K562 (cell line): ENCODE measurements around the gene C1QTNF8. TPM values are rescaled to one million over a fixed set of nuclear protein-coding genes. Genes with fewer than 3 reads are reported as not detected.

ENCODE experiments used
- ATAC-seq: fragments of 200-7000 bp; cut with Tn5 transposase; 3 replicates; pipeline ENCODE4 v1.9.1; 2020; ENCODE audit warnings: moderate library complexity
- BruUV-seq: library from RNA; stranded (reverse); fragments of 400-500 nt; replicated peaks from 2 replicates; lab custom pipeline; 2021; lab: Mats Ljungman, UMichigan
- CTCF ChIA-PET: fragments of 300-600 bp; formaldehyde crosslinking; extraction: SDS; loops from one replicate; lab custom pipeline; 2021; ENCODE audit warnings: low intra/inter-chr PET ratio; lab: Yijun Ruan, JAX
- POLR2A ChIA-PET: fragments of 300-600, 350-650 bp; sonication (Branson Sonifier 250); formaldehyde crosslinking; extraction: SDS; loops from one replicate; lab custom pipeline; 2021; ENCODE audit warnings: antibody characterized with exemption, inconsistent platforms; lab: Yijun Ruan, JAX
- DNase-seq, 4 experiments: peaks; one replicate each; pipeline versions ENCODE4 v3.0.0 to v3.0.0-alpha.2; 2011 to 2018; ENCODE audit warnings: low spot score in 3 of 4, mixed read lengths in 3 of 4; ENCODE audit errors: extremely low read depth in 1 of 4
- FAIRE-seq: peaks from 2 replicates; lab custom pipeline; 2011; peaks lifted over from hg19 to GRCh38; lab: Jason Lieb, UNC
- H2AFZ ChIP-seq: 2 replicates; pipeline ENCODE4 v1.6.0; 2011; ENCODE audit warnings: low read depth, low read length, control low read depth, inconsistent platforms
- H3K27ac ChIP-seq: fragments of 200-600 bp; 3 replicates; pipeline ENCODE4 v1.8.0; 2011; ENCODE audit warnings: low read depth, mild to moderate bottlenecking, control low read depth, inconsistent platforms, low read length, moderate library complexity, mixed read lengths; ENCODE audit errors: extremely low read depth
- H3K27me3 ChIP-seq, 2 experiments: fragments of 300-600 bp in 1 of 2; 2 replicates in 1 of 2; 3 replicates in 1 of 2; pipeline versions ENCODE4 v1.6.0 to v1.8.0; 2011; ENCODE audit warnings: inconsistent platforms in 2 of 2, low read length in 2 of 2, mild to moderate bottlenecking in 1 of 2, mixed read lengths in 1 of 2, moderate library complexity in 1 of 2; ENCODE audit not compliant: control insufficient read depth in 2 of 2, insufficient read depth in 2 of 2
- H3K36me3 ChIP-seq: fragments of 300-600 bp; 3 replicates; pipeline ENCODE4 v1.8.0; 2011; ENCODE audit warnings: mild to moderate bottlenecking, low read length, inconsistent platforms; ENCODE audit not compliant: control insufficient read depth, insufficient read depth
- H3K4me1 ChIP-seq, 2 experiments: fragments of 200-600 bp in 1 of 2; replicated peaks in 1 of 2; 2 replicates in 1 of 2; 3 replicates in 1 of 2; pipeline versions ENCODE4 v1.5.1 to v1.8.0; 2011; ENCODE audit warnings: inconsistent platforms in 2 of 2, low read length in 2 of 2, mild to moderate bottlenecking in 1 of 2, mixed read lengths in 1 of 2, moderate library complexity in 1 of 2; ENCODE audit not compliant: control insufficient read depth in 2 of 2, insufficient read depth in 2 of 2
- H3K4me2 ChIP-seq: 2 replicates; pipeline ENCODE4 v1.6.1; 2011; ENCODE audit warnings: low read length, control low read depth, inconsistent platforms, mixed read lengths; ENCODE audit not compliant: insufficient read depth
- H3K4me3 ChIP-seq: fragments of 200-600 bp; sonication (generic), shearing (Covaris generic); 2 replicates; pipeline ENCODE4 v1.5.1; 2016; ENCODE audit warnings: control low read depth, inconsistent platforms
- H3K79me2 ChIP-seq: fragments of 200-600 bp; 3 replicates; pipeline ENCODE4 v1.8.0; 2011; ENCODE audit warnings: low read length, inconsistent platforms; ENCODE audit not compliant: control insufficient read depth, insufficient read depth
- H3K9ac ChIP-seq, 2 experiments: 2 replicates each; pipeline versions ENCODE4 v1.6.0 to v1.6.1; 2011; ENCODE audit warnings: low read depth in 2 of 2, low read length in 2 of 2, control low read depth in 1 of 2, inconsistent platforms in 1 of 2, mild to moderate bottlenecking in 1 of 2, mixed read lengths in 1 of 2; ENCODE audit not compliant: insufficient read depth in 1 of 2
- H3K9me1 ChIP-seq: one replicate; pipeline ENCODE4 v1.6.0; 2011; ENCODE audit warnings: inconsistent platforms, mild to moderate bottlenecking, low read length, moderate library complexity; ENCODE audit not compliant: control insufficient read depth, insufficient read depth
- H3K9me3 ChIP-seq: replicated peaks from 2 replicates; pipeline ENCODE4 v1.5.1; 2011; ENCODE audit warnings: low read depth, low read length, inconsistent platforms; ENCODE audit not compliant: control insufficient read depth, insufficient read depth
- H4K20me1 ChIP-seq: replicated peaks from 2 replicates; pipeline ENCODE4 v1.6.1; 2011; ENCODE audit warnings: low read length, inconsistent platforms, mixed read lengths; ENCODE audit not compliant: control insufficient read depth, insufficient read depth
- ATF3 ChIP-seq, 2 experiments: fragments of 450-650 bp in 1 of 2; sonication (generic) in 1 of 2; formaldehyde crosslinking in 1 of 2; IDR thresholded peaks in 1 of 2; conservative IDR thresholded peaks in 1 of 2; 2 replicates each; pipeline versions ENCODE4 v1.6.1 to v1.8.1; 2016 to 2023; ENCODE audit warnings: mild to moderate bottlenecking in 2 of 2, moderate library complexity in 2 of 2, inconsistent platforms in 1 of 2, missing genetic modification reagents in 1 of 2
- BRD4 ChIP-seq: fragments of 200-600 bp; sonication (generic); IDR thresholded peaks from 2 replicates; pipeline ENCODE4 v1.6.1; 2017; ENCODE audit warnings: inconsistent platforms
- FIP1L1 ChIP-seq: fragments of 200-400 bp; formaldehyde crosslinking; IDR thresholded peaks from 2 replicates; pipeline ENCODE4 v1.6.1; 2018; ENCODE audit warnings: mild to moderate bottlenecking, low read depth, low read length; ENCODE audit not compliant: poor library complexity, severe bottlenecking
- FOXK1 ChIP-seq: sonication (generic); formaldehyde crosslinking; IDR thresholded peaks from 2 replicates; pipeline ENCODE4 v1.8.0; 2022; ENCODE audit warnings: missing genetic modification reagents, mild to moderate bottlenecking, borderline replicate concordance
- HDAC2 ChIP-seq: fragments of 450-650 bp; IDR thresholded peaks from 2 replicates; pipeline ENCODE4 v1.6.1; 2016; ENCODE audit warnings: mild to moderate bottlenecking
- OTX1 ChIP-seq: fragments of 450-650 bp; formaldehyde crosslinking; IDR thresholded peaks from 2 replicates; pipeline ENCODE4 v1.4.0; 2022; ENCODE audit warnings: mild to moderate bottlenecking
- PHF8 ChIP-seq: fragments of 200-600 bp; sonication (generic); IDR thresholded peaks from 2 replicates; pipeline ENCODE4 v1.6.1; 2012; ENCODE audit warnings: mixed run types, mild to moderate bottlenecking, inconsistent platforms, low read length, moderate library complexity, borderline replicate concordance
- SAFB2 ChIP-seq: fragments of 200-400 bp; formaldehyde crosslinking; IDR thresholded peaks from 2 replicates; pipeline ENCODE4 v1.6.1; 2018; ENCODE audit warnings: borderline replicate concordance, low read length, low read depth, moderate library complexity; ENCODE audit not compliant: severe bottlenecking
- SPI1 ChIP-seq: IDR thresholded peaks from 2 replicates; pipeline ENCODE4 v1.6.1; 2011; ENCODE audit warnings: low read depth, low read length, control low read depth, borderline replicate concordance
- ZBTB12 ChIP-seq: fragments of 250-450 bp; sonication (Bioruptor Pico); IDR thresholded peaks from 2 replicates; pipeline ENCODE4 v1.4.0; 2020
- ZNF561 ChIP-seq: fragments of 450-650 bp; formaldehyde crosslinking; conservative IDR thresholded peaks from 2 replicates; pipeline ENCODE4 v1.4.0; 2020; ENCODE audit warnings: mild to moderate bottlenecking, moderate library complexity
- ZNF668 ChIP-seq: fragments of 250-450 bp; sonication (Bioruptor Pico); IDR thresholded peaks from 2 replicates; pipeline ENCODE4 v1.8.0; 2022; ENCODE audit warnings: mild to moderate bottlenecking, inconsistent platforms
- whole genome bisulfite sequencing: fragments of 100-300 bp; shearing (Covaris generic); methylation state at CpG from one replicate; pipeline ENCODE4 v1.1.6; 2016; ENCODE audit warnings: low coverage, mixed read lengths; ENCODE audit not compliant: insufficient coverage; ENCODE audit errors: missing lambda C conversion rate; 5-methylcytosine and 5-hydroxymethylcytosine counted together
- in situ Hi-C: fragments of 300-500 bp; cut with MboI; formaldehyde crosslinking; loops from 4 replicates; pipeline ENCODE4 v1.15.0; 2018; ENCODE audit warnings: inconsistent platforms, mixed read lengths
- intact Hi-C: fragments of 100-400 bp; cut with micrococcal nuclease; formaldehyde crosslinking; loops from 2 replicates; pipeline ENCODE4 v1.14.2; 2022
- polyA plus RNA-seq, 8 experiments: library from polyadenylated mRNA; depleted of rRNA in 4 of 8; stranded (reverse) in 5 of 8; unstranded in 3 of 8; fragments of >200 nt; fragmentation: Nextera tagmentation in 2 of 8; fragmentation: Illumina TruSeq in 1 of 8; extraction: Ambion mirVana in 2 of 8; extraction: Trizol in 1 of 8; gene quantifications; 2 replicates each; pipeline versions ENCODE4 v1.2.1 to v1.2.3, GENCODE V29; 2011 to 2014; ENCODE audit warnings: inconsistent platforms in 1 of 8, missing spikeins in 1 of 8
- total RNA-seq, 7 experiments: library from RNA; depleted of rRNA in 6 of 7; stranded (reverse); fragments of >200 nt in 6 of 7; fragmentation: Illumina TruSeq in 2 of 7; extraction: Trizol in 2 of 7; gene quantifications; 2 replicates each; pipeline versions ENCODE4 v1.2.1 to v1.2.3, GENCODE V29; 2011 to 2021; ENCODE audit warnings: low replicate concordance in 1 of 7
- TF ChIP-seq, protein P1 (sequence below): IDR thresholded peaks from 2 replicates; pipeline ENCODE4 v1.6.1; 2011; ENCODE audit warnings: borderline replicate concordance, low read depth, mild to moderate bottlenecking, moderate library complexity, low read length; ENCODE audit not compliant: insufficient read depth, poor library complexity, severe bottlenecking

The C1QTNF8 gene
- total and polyA plus RNA-seq, 9 of the 15 experiments (the other 6 are each of a cell fraction or from before 2014, with no cell fraction given): not detected

DNA sequence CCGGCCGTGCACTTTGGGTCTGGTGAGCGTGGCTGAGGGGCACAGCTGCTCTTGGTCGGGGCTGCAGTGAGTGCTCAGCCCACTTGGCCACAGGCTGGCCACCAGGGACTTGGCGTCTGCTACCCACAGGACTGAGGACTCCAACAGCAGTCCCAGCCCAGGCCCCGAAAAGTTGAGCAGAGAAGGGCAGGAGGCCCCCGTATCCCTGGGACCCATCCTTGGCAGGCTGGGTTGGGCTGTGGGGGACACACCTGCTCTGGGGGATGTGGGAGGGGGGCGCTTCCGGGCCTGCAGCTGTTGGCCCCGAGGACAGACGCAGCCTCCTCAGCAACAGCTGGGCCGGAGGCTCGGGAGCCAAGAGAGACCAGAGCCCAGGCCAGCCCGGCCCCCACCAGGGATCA, 42.9 kb downstream of the C1QTNF8 start:
- no peak overlapping the region for H3K27ac ChIP-seq
- FAIRE-seq (no peak), DNase-seq (no peak), ATAC-seq (no peak)
- H3K4me3 ChIP-seq: no peak overlapping the region
- H3K9ac ChIP-seq: no peak overlapping the region
- in situ Hi-C loops (loop anchor here (10.0 kb wide), 1 partner anchor 338 kb away; the partner anchor contains the start of gene METRN), intact Hi-C loops (no loop called here)
- ChIA-PET CTCF (no interaction called here), POLR2A (no interaction called here)
- no peaks in the 10 kb centered on the region for H3K36me3 ChIP-seq
- peaks cover 12 to 36% of the 10 kb centered on the region in 2 experiments; a peak in 3 of 5 replicates for H3K27me3 ChIP-seq
- no peak for TF ChIP-seq BRD4
- TF ChIP-seq PHF8: no peak
- TF ChIP-seq ZNF561 (CRISPR knock-in tag): no peak
- no peak for TF ChIP-seq SAFB2
- TF ChIP-seq HDAC2: no peak
- TF ChIP-seq ZBTB12 (CRISPR knock-in tag): no peak
- TF ChIP-seq OTX1: no peak
- TF ChIP-seq FOXK1 (CRISPR knock-in tag): no peak
- TF ChIP-seq ATF3 (IDR thresholded peaks at IDR 0.05): no peak
- TF ChIP-seq ATF3 (CRISPR knock-in tag; conservative IDR thresholded peaks at IDR 0.05): no peak
- no peak for TF ChIP-seq ZNF668
- TF ChIP-seq FIP1L1: no peak
- TF ChIP-seq SPI1: no peak
- TF ChIP-seq, protein P1, sequence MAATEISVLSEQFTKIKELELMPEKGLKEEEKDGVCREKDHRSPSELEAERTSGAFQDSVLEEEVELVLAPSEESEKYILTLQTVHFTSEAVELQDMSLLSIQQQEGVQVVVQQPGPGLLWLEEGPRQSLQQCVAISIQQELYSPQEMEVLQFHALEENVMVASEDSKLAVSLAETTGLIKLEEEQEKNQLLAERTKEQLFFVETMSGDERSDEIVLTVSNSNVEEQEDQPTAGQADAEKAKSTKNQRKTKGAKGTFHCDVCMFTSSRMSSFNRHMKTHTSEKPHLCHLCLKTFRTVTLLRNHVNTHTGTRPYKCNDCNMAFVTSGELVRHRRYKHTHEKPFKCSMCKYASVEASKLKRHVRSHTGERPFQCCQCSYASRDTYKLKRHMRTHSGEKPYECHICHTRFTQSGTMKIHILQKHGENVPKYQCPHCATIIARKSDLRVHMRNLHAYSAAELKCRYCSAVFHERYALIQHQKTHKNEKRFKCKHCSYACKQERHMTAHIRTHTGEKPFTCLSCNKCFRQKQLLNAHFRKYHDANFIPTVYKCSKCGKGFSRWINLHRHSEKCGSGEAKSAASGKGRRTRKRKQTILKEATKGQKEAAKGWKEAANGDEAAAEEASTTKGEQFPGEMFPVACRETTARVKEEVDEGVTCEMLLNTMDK: no peak
- no peaks in the 10 kb centered on the region for H3K9me1 ChIP-seq
- H3K9me3 ChIP-seq: no peaks in the 10 kb centered on the region
- H3K4me2 ChIP-seq: no peak overlapping the region
- no peak overlapping the region for H2AFZ ChIP-seq
- H3K79me2 ChIP-seq: no peaks in the 10 kb centered on the region
- no TSS peak for BruUV-seq
- H3K4me1 ChIP-seq: peaks cover 0 to 53% of the 10 kb centered on the region in 2 experiments; a peak in 2 of 5 replicates
- no peaks in the 10 kb centered on the region for H4K20me1 ChIP-seq
- WGBS: 7% methylated on average over 12 of the region's 14 CpGs
